ENCODE results near the gene NFATC1.

Gene NFATC1

GRCh38 chr18:79397830-79398761, 2.4 kb downstream of the NFATC1 start:
- peaks cover 21% of the 10 kb centered on the region for H3K36me3 ChIP-seq (ENCODE audit: control insufficient read depth, low read length)
- peak overlapping the region; percentile 56 for H3K27ac ChIP-seq (ENCODE audit: low read depth, low read length)
- H3F3A ChIP-seq (ENCODE audit: control insufficient read depth, insufficient read depth), result peaks cover 22% of the 10 kb centered on the region
- peak overlapping the region; percentile 85 for H3K4me2 ChIP-seq (ENCODE audit: low read length)
- no peak for TF ChIP-seq EZH2phosphoT487 (IDR thresholded peaks at IDR 0.05; ENCODE audit: borderline replicate concordance, low read length)
- TF ChIP-seq CTCF (IDR thresholded peaks at IDR 0.05; ENCODE audit: low read depth, low read length, poor library complexity, severe bottlenecking), result no peak
- H3K9me3 ChIP-seq (ENCODE audit: control insufficient read depth, insufficient read depth, low read length), result no peaks in the 10 kb centered on the region
- peaks cover 60% of the 10 kb centered on the region for H3K79me2 ChIP-seq (ENCODE audit: control insufficient read depth, low read length)
- H4K20me1 ChIP-seq (ENCODE audit: control insufficient read depth, insufficient read depth, low read depth, low read length), result 0 out of 2 replicates have a peak, but pooled peaks cover 6% of the 10 kb centered on the region
- peaks cover 76% of the 10 kb centered on the region for H3K4me1 ChIP-seq (ENCODE audit: control insufficient read depth, low read length)
- peak overlapping the region; percentile 87 for H3K4me3 ChIP-seq (ENCODE audit: low read length)
- no peaks in the 10 kb centered on the region for H3K9me2 ChIP-seq (replicated peaks; ENCODE audit: control insufficient read depth, low read length)
- peaks cover 21% of the 10 kb centered on the region for H3K27me3 ChIP-seq (ENCODE audit: control insufficient read depth, low read length)

GRCh38 chr18:79399275-79400081, 3.7 kb downstream of the NFATC1 start:
- peaks cover 76% of the 10 kb centered on the region for H3K4me1 ChIP-seq (ENCODE audit: control insufficient read depth, low read length)
- peaks cover 74% of the 10 kb centered on the region for H3K79me2 ChIP-seq (ENCODE audit: control insufficient read depth, low read length)
- peak overlapping the region; percentile 56 for H3K27ac ChIP-seq (ENCODE audit: low read depth, low read length)

GRCh38 chr18:79400091-79400590, 4.4 kb downstream of the NFATC1 start:
- H3K4me3 ChIP-seq (ENCODE audit: low read length), result peak overlapping the region; percentile 87
- peaks cover 80% of the 10 kb centered on the region for H3K79me2 ChIP-seq (ENCODE audit: control insufficient read depth, low read length)
- no peaks in the 10 kb centered on the region for H3K9me3 ChIP-seq (ENCODE audit: control insufficient read depth, insufficient read depth, low read length)
- TF ChIP-seq CTCF (IDR thresholded peaks at IDR 0.05; ENCODE audit: low read depth, low read length, poor library complexity, severe bottlenecking) (no peak), EZH2phosphoT487 (IDR thresholded peaks at IDR 0.05; ENCODE audit: borderline replicate concordance, low read length) (no peak)
- H3K4me1 ChIP-seq (ENCODE audit: control insufficient read depth, low read length), result peaks cover 76% of the 10 kb centered on the region
- 0 out of 2 replicates have a peak, but pooled peaks cover 6% of the 10 kb centered on the region for H4K20me1 ChIP-seq (ENCODE audit: control insufficient read depth, insufficient read depth, low read depth, low read length)
- no peaks in the 10 kb centered on the region for H3K9me2 ChIP-seq (replicated peaks; ENCODE audit: control insufficient read depth, low read length)
- H3K36me3 ChIP-seq (ENCODE audit: control insufficient read depth, low read length), result peaks cover 24% of the 10 kb centered on the region
- H3K27ac ChIP-seq (ENCODE audit: low read depth, low read length), result peak overlapping the region; percentile 56
- peak overlapping the region; percentile 85 for H3K4me2 ChIP-seq (ENCODE audit: low read length)
- H3K27me3 ChIP-seq (ENCODE audit: control insufficient read depth, low read length), result peaks cover 9% of the 10 kb centered on the region
- H3F3A ChIP-seq (ENCODE audit: control insufficient read depth, insufficient read depth), result peaks cover 18% of the 10 kb centered on the region

More at GRCh38 chr18:79399275-79400081, 3.7 kb downstream of the NFATC1 start:
- no peak for TF ChIP-seq EZH2phosphoT487 (IDR thresholded peaks at IDR 0.05; ENCODE audit: borderline replicate concordance, low read length)
- TF ChIP-seq CTCF (IDR thresholded peaks at IDR 0.05; ENCODE audit: low read depth, low read length, poor library complexity, severe bottlenecking), result no peak
- H4K20me1 ChIP-seq (ENCODE audit: control insufficient read depth, insufficient read depth, low read depth, low read length), result 0 out of 2 replicates have a peak, but pooled peaks cover 6% of the 10 kb centered on the region
- H3K36me3 ChIP-seq (ENCODE audit: control insufficient read depth, low read length), result peaks cover 22% of the 10 kb centered on the region
- H3K4me3 ChIP-seq (ENCODE audit: low read length), result peak overlapping the region; percentile 87
- peaks cover 18% of the 10 kb centered on the region for H3F3A ChIP-seq (ENCODE audit: control insufficient read depth, insufficient read depth)
- peaks cover 15% of the 10 kb centered on the region for H3K27me3 ChIP-seq (ENCODE audit: control insufficient read depth, low read length)
- H3K4me2 ChIP-seq (ENCODE audit: low read length), result peak overlapping the region; percentile 85
- H3K9me2 ChIP-seq (replicated peaks; ENCODE audit: control insufficient read depth, low read length), result no peaks in the 10 kb centered on the region
- H3K9me3 ChIP-seq (ENCODE audit: control insufficient read depth, insufficient read depth, low read length), result no peaks in the 10 kb centered on the region
